Mesenteric fat pad (tissue), 1 donor: ENCODE measurements around the gene BCAS3. TPM values are rescaled to one million over a fixed set of nuclear protein-coding genes. Genes with fewer than 3 reads are reported as not detected.
"Not testable (repeated sequence)": the region's sequence is repeated elsewhere in the genome, so short reads cannot be mapped to it uniquely, and the experiment has no call there.

Experiments used
- DNase-seq: peaks from one replicate; pipeline ENCODE4 v3.0.0-alpha.2; 2020; ENCODE audit warnings: low spot score
- total RNA-seq: library from RNA; stranded (reverse); fragmentation: NEBNext Ultra II Directional; extraction: Animal tissue kit (Norgen Biotek cat#: 25700); gene quantifications from one replicate; pipeline ENCODE4 v1.2.1, GENCODE V29; 2021
- donor health status: DM: yes; HTN: yes; CAD: no.

Gene BCAS3
- total RNA-seq, 1 donor from 2014 or later, result 20.8 TPM

- DNase-seq, result no peak
Observed at GRCh38 chr17:60864708-60865005, 187.0 kb downstream of the BCAS3 start.

DNA sequence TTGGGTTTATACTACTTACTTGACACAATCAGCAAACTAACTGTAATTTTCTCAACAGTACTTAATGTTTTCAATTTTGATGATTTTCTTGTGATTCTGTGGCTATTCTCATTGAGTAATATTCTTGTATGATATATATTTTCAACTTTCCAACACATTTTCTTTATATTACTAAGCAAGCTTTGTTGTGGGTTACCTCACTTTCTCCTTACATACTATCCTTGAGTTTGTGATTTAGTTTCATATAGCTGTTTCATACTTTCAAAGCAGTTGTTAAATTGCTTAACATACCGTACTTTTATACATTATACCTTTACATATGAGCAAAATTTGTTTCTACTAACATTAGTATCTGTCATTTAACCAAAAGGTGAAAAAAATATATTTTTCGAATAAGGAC is 197.1 kb downstream of the BCAS3 start:
- no peak for DNase-seq

GRCh38 chr17:60886731-60887613 is 209.3 kb downstream of the BCAS3 start:
- not testable (repeated sequence) for DNase-seq

DNA sequence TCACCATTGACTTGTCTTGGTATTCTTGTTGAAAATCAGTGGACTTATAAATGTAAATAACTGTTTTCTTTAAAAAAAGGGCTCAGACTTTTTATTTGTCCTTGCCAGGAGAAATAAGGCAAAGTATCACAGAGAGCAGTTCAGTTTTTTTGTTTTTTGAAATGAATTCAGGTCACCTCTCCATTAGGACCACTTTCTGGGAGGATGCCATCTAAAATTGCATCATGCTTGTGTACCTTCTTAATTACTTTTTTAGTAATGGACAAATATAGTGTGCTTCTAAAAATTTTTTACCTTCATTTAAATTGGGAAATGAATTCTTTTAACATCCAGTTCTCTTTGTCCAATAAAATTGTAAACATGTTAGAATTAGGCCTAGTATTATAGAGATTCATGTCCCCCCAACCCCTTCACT is 210.0 kb downstream of the BCAS3 start:
- DNase-seq, result no peak

- DNase-seq, result no peak
Observed at GRCh38 chr17:60888812-60889709, 211.4 kb downstream of the BCAS3 start.

GRCh38 chr17:60891149-60891548 is 213.5 kb downstream of the BCAS3 start:
- DNase-seq, result no peak

- no peak for DNase-seq
Observed at GRCh38 chr17:60893475-60893874, 215.8 kb downstream of the BCAS3 start.

GRCh38 chr17:60896996-60897395 is 219.3 kb downstream of the BCAS3 start:
- no peak for DNase-seq

DNA sequence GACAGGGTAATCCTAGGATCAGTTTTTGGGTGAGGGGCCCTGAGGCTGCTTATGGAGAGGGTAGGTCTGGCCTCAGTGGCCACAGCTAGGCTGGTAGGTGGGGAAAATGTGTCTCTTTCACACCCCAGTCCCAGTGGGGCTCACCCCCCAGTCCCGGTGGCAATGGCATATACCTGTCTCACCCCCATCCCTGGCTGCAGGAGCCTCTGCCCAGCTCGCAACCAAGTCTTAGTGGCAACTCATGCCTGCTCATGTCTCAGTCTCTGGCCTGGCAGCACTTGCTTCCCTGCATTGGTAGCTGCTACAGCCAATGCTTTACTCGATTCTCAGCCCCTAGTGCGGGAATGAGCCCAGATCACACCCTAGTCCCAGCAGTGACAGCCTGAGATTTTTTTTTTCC is 221.5 kb downstream of the BCAS3 start:
- DNase-seq, result no peak

- DNase-seq, result no peak
Observed at GRCh38 chr17:60900688-60901087, 223.0 kb downstream of the BCAS3 start.

- DNase-seq, result no peak
Observed at GRCh38 chr17:60901242-60901641, 223.6 kb downstream of the BCAS3 start.

DNA sequence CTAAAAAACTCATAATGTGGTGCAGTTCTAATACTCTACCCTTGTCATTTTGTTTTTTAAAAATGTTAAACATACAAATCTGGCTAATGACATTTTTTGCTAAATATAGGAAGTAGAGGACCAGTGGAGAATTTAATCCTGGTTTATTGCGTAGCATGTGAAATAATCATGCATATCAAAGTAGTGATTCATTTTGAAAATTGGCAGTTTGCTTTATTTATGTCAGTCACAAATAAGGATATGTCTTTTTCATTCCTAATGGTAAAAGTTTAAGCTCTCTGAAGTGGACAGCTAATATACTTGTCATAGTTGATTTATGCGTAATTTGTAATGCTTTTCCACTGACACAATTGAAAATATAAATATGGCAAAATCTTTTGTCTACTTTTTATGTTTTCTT is 224.2 kb downstream of the BCAS3 start:
- DNase-seq, result no peak

DNA sequence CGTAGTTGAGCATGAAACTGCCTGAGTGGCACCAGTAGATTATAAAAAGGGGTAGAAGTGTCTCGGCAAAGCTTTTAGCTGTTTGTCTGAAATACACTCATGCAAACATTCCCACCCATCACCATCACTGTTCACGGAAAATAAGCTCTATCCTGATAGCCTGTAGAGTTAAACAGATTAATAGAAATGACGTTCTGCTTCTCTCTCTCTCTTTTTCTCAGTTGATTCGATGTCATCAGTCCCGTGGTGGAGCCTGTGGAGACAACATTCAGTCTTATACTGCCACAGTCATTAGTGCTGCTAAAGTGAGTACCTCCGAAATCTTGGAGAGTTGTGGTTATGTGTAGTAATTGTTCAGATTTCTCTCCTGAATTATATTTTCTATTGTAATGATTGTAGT is 224.7 kb downstream of the BCAS3 start:
- no peak for DNase-seq

GRCh38 chr17:60904582-60904981 is 226.9 kb downstream of the BCAS3 start:
- no peak for DNase-seq

DNA sequence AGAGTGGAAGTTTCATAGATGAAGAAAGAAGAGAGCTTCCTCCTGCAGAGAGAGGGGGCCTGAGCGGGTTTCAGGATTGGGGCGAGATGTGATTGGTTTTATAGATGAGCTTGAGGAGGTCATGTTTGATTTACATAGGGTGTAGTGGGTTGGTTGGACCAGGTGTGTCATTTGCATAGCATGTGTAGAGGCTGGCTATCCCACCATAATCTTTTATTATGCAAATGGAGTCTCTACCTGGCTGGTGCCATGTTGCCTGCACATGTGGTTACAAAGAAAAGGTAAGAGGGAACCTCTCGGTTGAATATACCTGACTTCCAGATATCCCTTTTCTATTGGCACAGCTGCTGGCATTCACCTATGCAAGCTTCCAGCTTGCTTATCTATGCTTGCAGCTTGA is 228.1 kb downstream of the BCAS3 start:
- DNase-seq, result no peak

DNA sequence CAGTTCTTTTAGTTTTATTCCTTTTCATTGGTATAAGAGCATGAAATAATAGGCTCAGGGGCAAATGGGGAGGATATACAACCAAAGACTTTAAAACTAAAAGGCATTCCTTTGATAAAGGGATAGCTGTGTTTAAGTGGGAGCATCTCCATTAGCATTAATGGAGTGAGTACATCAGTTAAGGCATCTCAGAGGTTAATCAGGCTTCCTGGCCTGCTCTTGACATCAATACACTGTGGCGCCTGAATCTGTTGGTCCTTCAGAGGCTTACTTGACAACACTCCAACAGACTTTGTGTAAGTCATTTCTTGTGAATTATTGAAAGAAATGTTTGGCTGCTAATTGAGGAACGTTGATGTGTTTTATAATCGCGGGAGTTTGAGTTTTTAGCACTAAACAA is 230.7 kb downstream of the BCAS3 start:
- no peak for DNase-seq

- DNase-seq, result no peak
Observed at GRCh38 chr17:60909405-60909804, 231.8 kb downstream of the BCAS3 start.

- DNase-seq, result no peak
Observed at GRCh38 chr17:60910415-60910814, 232.8 kb downstream of the BCAS3 start.

- DNase-seq, result no peak
Observed at GRCh38 chr17:60914078-60914477, 236.4 kb downstream of the BCAS3 start.

GRCh38 chr17:60916043-60916442 is 238.4 kb downstream of the BCAS3 start:
- DNase-seq, result no peak

GRCh38 chr17:60920107-60920506 is 242.5 kb downstream of the BCAS3 start:
- DNase-seq, result no peak

- DNase-seq, result no peak
Observed at GRCh38 chr17:60923000-60923399, 245.3 kb downstream of the BCAS3 start.
